ENCODE measurements around the gene TTPAL.

TTPAL gene

DNA sequence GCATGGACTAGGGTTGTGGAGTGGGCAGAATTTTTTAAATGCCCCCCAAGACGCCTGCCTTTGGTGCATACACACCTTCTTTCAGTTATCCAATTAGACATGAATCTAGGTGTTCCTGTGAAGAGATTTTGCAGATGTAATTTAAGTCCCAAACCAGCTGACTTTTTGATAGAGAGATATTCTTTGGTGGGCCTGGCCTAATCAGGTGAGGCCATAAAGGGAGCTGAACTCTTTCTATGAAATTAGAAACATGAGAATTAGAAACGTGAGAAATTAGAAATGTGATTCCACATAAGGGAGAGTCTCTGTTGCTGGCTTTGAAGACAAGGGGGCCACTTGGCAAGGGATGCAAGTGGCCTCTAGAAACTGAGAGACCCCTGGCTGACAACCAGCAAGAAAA, 36.4 kb upstream of the TTPAL start:
- no peak for DNase-seq (ENCODE audit: low read depth, low spot score)

- DNase-seq (ENCODE audit: low read depth, low spot score) = no peak
Measured at GRCh38 chr20:44442298-44443070, 33.2 kb upstream of the TTPAL start.

DNA sequence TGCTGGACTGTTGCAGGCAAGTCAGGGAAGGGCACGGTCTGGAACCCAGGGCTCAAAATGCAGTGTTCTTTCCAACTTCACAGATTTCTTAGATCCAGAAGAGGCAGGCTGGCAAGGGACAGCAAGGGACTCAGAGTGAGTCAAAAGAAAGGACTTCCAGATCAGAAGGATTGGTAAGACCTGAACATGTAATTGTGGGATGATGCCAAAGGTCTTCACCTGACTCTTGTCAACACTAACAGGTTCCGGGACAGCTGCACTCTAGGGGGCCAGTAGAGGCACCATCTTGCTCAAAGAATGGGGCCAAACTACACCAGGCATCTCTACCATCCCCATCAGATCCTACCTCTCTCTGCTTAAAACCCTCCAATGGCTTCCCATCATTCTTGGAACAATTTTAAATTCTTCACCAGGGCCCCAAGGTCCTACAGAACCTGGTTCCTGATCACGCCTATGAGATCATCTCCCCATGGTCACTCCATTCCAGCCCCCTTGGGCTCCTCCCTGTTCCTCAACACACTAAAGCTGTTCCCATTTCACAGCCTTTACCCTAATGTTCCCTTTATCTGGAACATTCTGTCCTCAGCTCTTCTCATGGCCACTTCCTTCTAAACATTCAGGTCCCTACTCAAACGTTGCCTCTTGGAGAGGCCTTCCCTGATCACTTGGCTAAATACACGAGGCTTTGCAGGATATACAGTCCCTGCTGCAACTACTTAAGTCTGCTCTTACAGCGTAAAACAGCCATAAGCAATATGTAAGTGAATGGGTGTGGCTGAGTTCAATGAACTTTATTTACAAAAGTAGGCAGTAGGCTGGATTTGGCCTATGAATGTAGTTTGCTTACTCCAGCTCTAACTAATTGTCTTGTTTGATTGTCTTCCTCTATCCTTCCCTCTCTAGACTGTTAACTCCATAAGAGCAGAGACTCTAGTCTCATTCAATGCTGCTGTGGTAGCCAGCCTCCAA, 29.6 kb upstream of the TTPAL start:
- DNase-seq (ENCODE audit: low read depth, low spot score) = no peak

GRCh38 chr20:44447827-44448419, 27.8 kb upstream of the TTPAL start:
- no peak for DNase-seq (ENCODE audit: low read depth, low spot score)

DNA sequence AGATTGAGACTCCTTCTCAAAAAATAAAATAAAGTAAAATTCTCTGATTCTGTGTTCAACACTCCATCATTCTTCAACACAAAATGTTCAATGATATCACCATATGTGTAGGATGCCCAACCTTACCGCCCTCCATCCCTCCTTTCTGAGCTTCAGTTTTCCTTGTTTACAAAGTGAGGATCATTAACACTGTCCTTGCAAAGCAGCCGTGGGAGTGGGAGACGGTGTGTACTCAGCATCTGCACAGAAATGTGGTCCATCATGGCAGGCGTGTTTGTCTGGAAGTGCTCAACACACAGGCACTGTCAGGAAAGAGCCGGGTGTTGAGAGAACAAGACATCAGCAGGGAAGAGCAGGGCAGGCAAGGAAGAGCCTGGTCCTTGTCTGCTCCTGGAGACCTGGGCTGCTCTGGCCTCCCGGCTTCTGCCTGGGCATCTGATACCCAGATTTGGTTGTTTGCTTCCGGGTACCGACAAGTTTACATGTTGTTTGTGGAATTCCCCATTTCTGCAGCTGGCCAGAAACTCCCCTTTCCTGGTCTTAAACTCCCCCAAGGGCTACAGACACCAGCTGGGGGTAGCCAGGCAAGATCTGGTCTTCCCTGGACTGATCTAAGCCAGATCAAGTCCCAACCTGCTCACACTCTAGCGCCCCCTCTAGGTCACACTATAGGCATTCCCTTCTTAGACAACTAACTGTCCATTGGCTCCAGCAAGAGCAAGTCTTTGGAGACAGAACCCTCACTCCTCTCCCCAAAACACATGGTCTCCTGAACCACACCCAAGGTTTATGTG, 26.7 kb upstream of the TTPAL start:
- DNase-seq (ENCODE audit: low read depth, low spot score) = no peak

- DNase-seq (ENCODE audit: low read depth, low spot score) = no peak
Measured at GRCh38 chr20:44449864-44450263, 25.8 kb upstream of the TTPAL start.

- DNase-seq (ENCODE audit: low read depth, low spot score) = no peak
Measured at GRCh38 chr20:44450281-44450889, 25.3 kb upstream of the TTPAL start.

GRCh38 chr20:44450903-44451450, 24.7 kb upstream of the TTPAL start:
- no peak for DNase-seq (ENCODE audit: low read depth, low spot score)

- no peak for DNase-seq (ENCODE audit: low read depth, low spot score)
Measured at GRCh38 chr20:44454306-44454963, 21.2 kb upstream of the TTPAL start.

DNA sequence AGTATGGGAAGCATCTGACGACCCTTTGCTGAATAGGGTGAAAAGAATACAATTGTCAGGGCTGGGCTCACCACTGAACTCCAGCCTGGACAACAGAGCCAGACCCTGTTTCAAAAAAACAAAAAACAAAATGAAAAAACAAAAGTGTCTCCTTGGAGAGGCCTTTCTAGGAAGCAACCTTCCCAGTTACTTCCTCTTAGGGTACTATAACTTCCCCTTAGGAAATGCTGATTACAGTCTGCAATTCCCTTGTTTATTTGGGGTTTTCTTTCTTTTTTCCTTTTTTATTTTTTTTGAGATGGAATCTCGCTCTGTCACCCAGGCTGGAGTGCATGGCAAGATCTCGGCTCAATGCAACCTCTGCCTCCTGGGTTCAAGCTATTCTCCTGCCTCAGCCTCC, 20.5 kb upstream of the TTPAL start:
- no peak for DNase-seq (ENCODE audit: low read depth, low spot score)

- DNase-seq (ENCODE audit: low read depth, low spot score) = no peak
Measured at GRCh38 chr20:44456611-44457010, 19.1 kb upstream of the TTPAL start.

DNA sequence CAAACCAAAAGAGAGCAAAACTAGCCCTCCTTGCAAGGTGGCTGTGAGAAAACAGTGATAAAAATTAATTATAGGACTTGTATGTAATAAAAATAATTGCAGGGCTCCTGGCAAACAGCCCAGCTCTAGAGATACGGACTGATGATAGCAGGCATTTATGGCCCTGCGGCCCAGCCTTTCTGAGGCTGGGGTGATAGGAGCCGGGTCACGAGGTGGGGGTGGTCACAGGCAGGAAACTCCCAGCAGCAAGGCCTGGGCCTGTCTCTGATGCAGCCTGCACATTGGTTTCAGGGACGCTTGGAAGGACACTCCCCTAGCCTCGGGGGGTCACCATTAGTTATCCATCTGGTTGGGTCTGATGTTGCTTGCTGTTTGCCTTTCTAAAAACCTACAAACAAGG, 18.7 kb upstream of the TTPAL start:
- DNase-seq (ENCODE audit: low read depth, low spot score) = no peak

GRCh38 chr20:44459271-44459670, 16.4 kb upstream of the TTPAL start:
- no peak for DNase-seq (ENCODE audit: low read depth, low spot score)

- peak; percentile 50 for DNase-seq (ENCODE audit: low read depth, low spot score)
Measured at GRCh38 chr20:44460795-44461141, 14.9 kb upstream of the TTPAL start.

GRCh38 chr20:44461142-44461802, 14.4 kb upstream of the TTPAL start:
- no peak for DNase-seq (ENCODE audit: low read depth, low spot score)

- no peak for DNase-seq (ENCODE audit: low read depth, low spot score)
Measured at GRCh38 chr20:44461803-44462174, 13.9 kb upstream of the TTPAL start.

- no peak for DNase-seq (ENCODE audit: low read depth, low spot score)
Measured at GRCh38 chr20:44463466-44463865, 12.2 kb upstream of the TTPAL start.

- DNase-seq (ENCODE audit: low read depth, low spot score) = no peak
Measured at GRCh38 chr20:44464514-44464913, 11.2 kb upstream of the TTPAL start.

GRCh38 chr20:44465001-44465560, 10.6 kb upstream of the TTPAL start:
- peak; percentile 40 for DNase-seq (ENCODE audit: low read depth, low spot score)
